Parathyroid adenoma (tissue), 2 donors: ENCODE measurements around the gene RBM11.
A peak's percentile ranks its signal among the peaks of the same experiment; 100 is the strongest.

Experiments
- H2AFZ ChIP-seq: fragments of 300-600 bp; sonication (generic); one replicate; pipeline ENCODE4 v1.7.0; 2017; ENCODE audit warnings: antibody characterized with exemption, mild to moderate bottlenecking
- H3K27ac ChIP-seq: fragments of 300-600 bp; sonication (generic); one replicate; pipeline ENCODE4 v1.7.0; 2017
- H3K27me3 ChIP-seq: fragments of 300-600 bp; sonication (generic); one replicate; pipeline ENCODE4 v1.7.0; 2017; ENCODE audit warnings: low read length; ENCODE audit not compliant: control insufficient read depth, insufficient read depth
- H3K36me3 ChIP-seq: fragments of 300-600 bp; sonication (generic); one replicate; pipeline ENCODE4 v1.7.0; 2017; ENCODE audit warnings: low read length; ENCODE audit not compliant: control insufficient read depth, insufficient read depth
- H3K4me1 ChIP-seq: fragments of 300-600 bp; sonication (generic); one replicate; pipeline ENCODE4 v1.7.0; 2017; ENCODE audit warnings: control low read depth
- H3K4me2 ChIP-seq: fragments of 300-600 bp; sonication (generic); one replicate; pipeline ENCODE4 v1.7.0; 2017; ENCODE audit warnings: low read length
- H3K4me3 ChIP-seq: fragments of 300-600 bp; sonication (generic); one replicate; pipeline ENCODE4 v1.7.0; 2017; ENCODE audit warnings: low read depth, low read length
- H3K79me2 ChIP-seq: fragments of 300-600 bp; sonication (generic); one replicate; pipeline ENCODE4 v1.7.0; 2017; ENCODE audit warnings: control low read depth
- H3K9ac ChIP-seq: fragments of 300-600 bp; sonication (generic); one replicate; pipeline ENCODE4 v1.7.0; 2017; ENCODE audit warnings: mild to moderate bottlenecking
- H3K9me3 ChIP-seq: fragments of 300-600 bp; sonication (generic); one replicate; pipeline ENCODE4 v1.7.0; 2017; ENCODE audit warnings: low read length; ENCODE audit not compliant: control insufficient read depth
- CTCF ChIP-seq: fragments of 300-600 bp; sonication (generic); IDR thresholded peaks from one replicate; pipeline ENCODE4 v1.7.0; 2017; ENCODE audit warnings: antibody characterized with exemption, mild to moderate bottlenecking
- donor health status: primary hyperparathyroidism.

RBM11 gene

GRCh38 chr21:14265023-14265422 is 49.1 kb downstream of the RBM11 start:
- Histone ChIP-seq H3K9me3 (no peaks in the 10 kb centered on the region), H3K79me2 (no peaks in the 10 kb centered on the region), H3K27me3 (no peaks in the 10 kb centered on the region), H3K36me3 (no peaks in the 10 kb centered on the region), H2AFZ (no peak overlapping the region), H3K9ac (no peak overlapping the region), H3K4me2 (no peak overlapping the region), H3K27ac (no peak overlapping the region), H3K4me3 (no peak overlapping the region), H3K4me1 (no peaks in the 10 kb centered on the region)
- TF ChIP-seq CTCF, result no peak

GRCh38 chr21:14267076-14267475 is 51.1 kb downstream of the RBM11 start:
- Histone ChIP-seq H3K27me3 (no peaks in the 10 kb centered on the region), H3K27ac (no peak overlapping the region), H3K4me3 (no peak overlapping the region), H3K9ac (no peak overlapping the region), H3K4me2 (no peak overlapping the region), H3K79me2 (no peaks in the 10 kb centered on the region), H3K4me1 (no peaks in the 10 kb centered on the region), H2AFZ (no peak overlapping the region), H3K36me3 (no peaks in the 10 kb centered on the region), H3K9me3 (no peaks in the 10 kb centered on the region)
- no peak for TF ChIP-seq CTCF

GRCh38 chr21:14270631-14271030 is 54.7 kb downstream of the RBM11 start:
- no peaks in the 10 kb centered on the region for H3K9me3 ChIP-seq
- peaks cover 4% of the 10 kb centered on the region for H3K4me1 ChIP-seq
- H3K27ac ChIP-seq, result no peak overlapping the region

GRCh38 chr21:14271053-14271452 is 55.1 kb downstream of the RBM11 start:
- no peak overlapping the region for H3K4me3 ChIP-seq
- no peaks in the 10 kb centered on the region for H3K27me3 ChIP-seq
- no peaks in the 10 kb centered on the region for H3K9me3 ChIP-seq
- H3K27ac ChIP-seq, result no peak overlapping the region
- no peak for TF ChIP-seq CTCF
- peak overlapping the region; percentile 18 for H3K4me2 ChIP-seq
- H3K9ac ChIP-seq, result no peak overlapping the region
- peaks cover 6% of the 10 kb centered on the region for H3K4me1 ChIP-seq
- no peak overlapping the region for H2AFZ ChIP-seq
- H3K79me2 ChIP-seq, result no peaks in the 10 kb centered on the region
- H3K36me3 ChIP-seq, result no peaks in the 10 kb centered on the region

More at GRCh38 chr21:14270631-14271030, 54.7 kb downstream of the RBM11 start:
- no peak overlapping the region for H3K4me3 ChIP-seq
- no peak for TF ChIP-seq CTCF
- no peaks in the 10 kb centered on the region for H3K79me2 ChIP-seq
- no peaks in the 10 kb centered on the region for H3K36me3 ChIP-seq
- H3K27me3 ChIP-seq, result no peaks in the 10 kb centered on the region
- no peak overlapping the region for H2AFZ ChIP-seq
- H3K4me2 ChIP-seq, result peak overlapping the region; percentile 27
- H3K9ac ChIP-seq, result no peak overlapping the region

- H3K27ac ChIP-seq, result no peak overlapping the region
- no peaks in the 10 kb centered on the region for H3K27me3 ChIP-seq
- no peak overlapping the region for H3K9ac ChIP-seq
- H2AFZ ChIP-seq, result no peak overlapping the region
- no peak overlapping the region for H3K4me2 ChIP-seq
- H3K4me3 ChIP-seq, result no peak overlapping the region
- no peaks in the 10 kb centered on the region for H3K79me2 ChIP-seq
- no peaks in the 10 kb centered on the region for H3K9me3 ChIP-seq
- H3K36me3 ChIP-seq, result no peaks in the 10 kb centered on the region
- peaks cover 6% of the 10 kb centered on the region for H3K4me1 ChIP-seq
- no peak for TF ChIP-seq CTCF
Observed at GRCh38 chr21:14271641-14272040, 55.7 kb downstream of the RBM11 start.
